ENCODE data around the gene LTA. TPM values are rescaled to one million over a fixed set of nuclear protein-coding genes. Genes with fewer than 3 reads are reported as not detected.

The LTA gene
- polyA plus RNA-seq, 1 donor from 2014 or later: not detected

DNA sequence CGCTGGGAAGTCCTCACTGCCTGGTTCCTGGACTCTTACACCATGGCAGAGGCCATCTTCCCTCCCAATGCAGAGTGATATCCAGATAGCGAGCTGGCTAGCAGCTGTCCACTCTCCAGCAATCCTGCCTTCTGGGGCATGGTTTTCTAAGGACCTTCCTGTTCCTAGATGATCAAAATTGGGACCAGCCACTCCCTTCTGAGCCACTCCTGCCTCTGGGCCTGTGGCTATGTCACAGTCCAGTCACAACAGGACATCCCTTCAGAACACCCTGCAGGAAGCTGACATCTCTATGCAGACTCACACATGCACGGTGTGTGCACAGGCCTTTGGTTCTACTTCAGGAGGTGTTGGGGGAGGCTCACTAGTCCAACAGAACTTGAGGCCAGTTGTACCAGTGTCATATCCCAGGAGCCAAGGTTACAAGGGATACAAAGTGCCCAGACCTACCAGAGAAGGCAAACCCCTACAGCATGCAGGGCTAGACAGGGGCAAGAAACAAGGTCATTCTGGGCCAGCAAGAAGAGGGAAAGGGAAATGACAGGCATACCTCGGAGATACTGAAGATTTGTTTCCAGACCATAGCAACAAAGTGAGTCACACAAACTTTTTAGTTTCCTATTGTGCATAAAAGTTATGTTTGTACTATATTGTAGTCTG is 46.0 kb upstream of the LTA start:
- TF ChIP-seq, protein P1, sequence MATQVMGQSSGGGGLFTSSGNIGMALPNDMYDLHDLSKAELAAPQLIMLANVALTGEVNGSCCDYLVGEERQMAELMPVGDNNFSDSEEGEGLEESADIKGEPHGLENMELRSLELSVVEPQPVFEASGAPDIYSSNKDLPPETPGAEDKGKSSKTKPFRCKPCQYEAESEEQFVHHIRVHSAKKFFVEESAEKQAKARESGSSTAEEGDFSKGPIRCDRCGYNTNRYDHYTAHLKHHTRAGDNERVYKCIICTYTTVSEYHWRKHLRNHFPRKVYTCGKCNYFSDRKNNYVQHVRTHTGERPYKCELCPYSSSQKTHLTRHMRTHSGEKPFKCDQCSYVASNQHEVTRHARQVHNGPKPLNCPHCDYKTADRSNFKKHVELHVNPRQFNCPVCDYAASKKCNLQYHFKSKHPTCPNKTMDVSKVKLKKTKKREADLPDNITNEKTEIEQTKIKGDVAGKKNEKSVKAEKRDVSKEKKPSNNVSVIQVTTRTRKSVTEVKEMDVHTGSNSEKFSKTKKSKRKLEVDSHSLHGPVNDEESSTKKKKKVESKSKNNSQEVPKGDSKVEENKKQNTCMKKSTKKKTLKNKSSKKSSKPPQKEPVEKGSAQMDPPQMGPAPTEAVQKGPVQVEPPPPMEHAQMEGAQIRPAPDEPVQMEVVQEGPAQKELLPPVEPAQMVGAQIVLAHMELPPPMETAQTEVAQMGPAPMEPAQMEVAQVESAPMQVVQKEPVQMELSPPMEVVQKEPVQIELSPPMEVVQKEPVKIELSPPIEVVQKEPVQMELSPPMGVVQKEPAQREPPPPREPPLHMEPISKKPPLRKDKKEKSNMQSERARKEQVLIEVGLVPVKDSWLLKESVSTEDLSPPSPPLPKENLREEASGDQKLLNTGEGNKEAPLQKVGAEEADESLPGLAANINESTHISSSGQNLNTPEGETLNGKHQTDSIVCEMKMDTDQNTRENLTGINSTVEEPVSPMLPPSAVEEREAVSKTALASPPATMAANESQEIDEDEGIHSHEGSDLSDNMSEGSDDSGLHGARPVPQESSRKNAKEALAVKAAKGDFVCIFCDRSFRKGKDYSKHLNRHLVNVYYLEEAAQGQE (IDR thresholded peaks at IDR 0.05; ENCODE audit: borderline replicate concordance): no peak
- H3K36me3 ChIP-seq (ENCODE audit: insufficient read depth, low read length): no peaks in the 10 kb centered on the region
- H3K4me2 ChIP-seq (ENCODE audit: low read length): no peak overlapping the region
- H3K27ac ChIP-seq (ENCODE audit: low read length): no peak overlapping the region
- H3K79me2 ChIP-seq (replicated peaks; ENCODE audit: insufficient read depth, low read length): no peaks in the 10 kb centered on the region
- H3K9me3 ChIP-seq (ENCODE audit: low read length): no peaks in the 10 kb centered on the region
- H3K4me3 ChIP-seq (ENCODE audit: low read length): no peak overlapping the region
- peaks cover 3% of the 10 kb centered on the region for H4K20me1 ChIP-seq (ENCODE audit: insufficient read depth)
- no peaks in the 10 kb centered on the region for H3K9me2 ChIP-seq (ENCODE audit: insufficient read depth, low read length)
- no peak overlapping the region for H2AFZ ChIP-seq (ENCODE audit: low read depth, low read length)
- no peak overlapping the region for H3K9ac ChIP-seq (ENCODE audit: low read length)
- no peaks in the 10 kb centered on the region for H3K27me3 ChIP-seq (ENCODE audit: insufficient read depth, low read depth, low read length)
- H3F3A ChIP-seq (ENCODE audit: insufficient read depth, low read length, poor library complexity, severe bottlenecking): peaks cover 3% of the 10 kb centered on the region

DNA sequence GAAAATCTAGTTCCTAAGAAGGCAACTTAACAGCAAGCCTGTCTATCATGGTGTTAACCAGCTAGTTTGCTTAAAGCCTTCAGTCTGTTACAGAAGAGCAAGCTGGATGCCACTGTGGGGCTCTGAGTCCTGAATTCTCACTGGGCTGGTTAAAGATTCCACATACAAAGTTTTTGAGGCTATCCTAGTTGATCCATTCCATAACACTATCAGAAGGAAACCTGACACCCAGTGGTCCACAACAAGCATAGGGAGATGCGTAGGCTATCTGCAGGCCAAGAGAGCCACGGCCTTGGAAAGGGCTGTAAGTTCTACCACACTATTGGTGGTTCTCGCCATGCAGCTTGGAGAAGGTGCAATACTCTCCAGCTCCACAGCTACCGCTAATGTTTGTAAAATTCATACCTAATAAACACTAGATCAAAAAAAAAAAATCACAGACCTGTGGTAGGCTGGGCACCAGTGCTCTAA is 43.7 kb upstream of the LTA start:
- no peaks in the 10 kb centered on the region for H3K27me3 ChIP-seq (ENCODE audit: insufficient read depth, low read depth, low read length)
- H3K9me3 ChIP-seq (ENCODE audit: low read length): no peaks in the 10 kb centered on the region
- H3F3A ChIP-seq (ENCODE audit: insufficient read depth, low read length, poor library complexity, severe bottlenecking): peaks cover 3% of the 10 kb centered on the region
- no peak overlapping the region for H3K27ac ChIP-seq (ENCODE audit: low read length)
- H4K20me1 ChIP-seq (ENCODE audit: insufficient read depth): peaks cover 3% of the 10 kb centered on the region
- no peak overlapping the region for H2AFZ ChIP-seq (ENCODE audit: low read depth, low read length)
- no peaks in the 10 kb centered on the region for H3K36me3 ChIP-seq (ENCODE audit: insufficient read depth, low read length)
- no peak overlapping the region for H3K4me2 ChIP-seq (ENCODE audit: low read length)
- H3K79me2 ChIP-seq (replicated peaks; ENCODE audit: insufficient read depth, low read length): no peaks in the 10 kb centered on the region
- H3K9ac ChIP-seq (ENCODE audit: low read length): no peak overlapping the region
- no peaks in the 10 kb centered on the region for H3K9me2 ChIP-seq (ENCODE audit: insufficient read depth, low read length)
- H3K4me3 ChIP-seq (ENCODE audit: low read length): no peak overlapping the region
- TF ChIP-seq MXI1 (conservative IDR thresholded peaks at IDR 0.05; ENCODE audit: poor library complexity, severe bottlenecking) (no peak), EP300 (conservative IDR thresholded peaks at IDR 0.05; ENCODE audit: poor library complexity, severe bottlenecking) (no peak), TAF1 (IDR thresholded peaks at IDR 0.05; ENCODE audit: low read depth) (no peak), EZH2 (IDR thresholded peaks at IDR 0.05; ENCODE audit: borderline replicate concordance, insufficient read depth, low read length, poor library complexity, severe bottlenecking) (no peak), RAD21 (conservative IDR thresholded peaks at IDR 0.05) (no peak), SMC3 (conservative IDR thresholded peaks at IDR 0.05; ENCODE audit: poor library complexity) (no peak), POLR2AphosphoS5 (IDR thresholded peaks at IDR 0.05) (no peak)
- TF ChIP-seq, protein P1 (IDR thresholded peaks at IDR 0.05; ENCODE audit: borderline replicate concordance): no peak
- TF ChIP-seq, protein P2, sequence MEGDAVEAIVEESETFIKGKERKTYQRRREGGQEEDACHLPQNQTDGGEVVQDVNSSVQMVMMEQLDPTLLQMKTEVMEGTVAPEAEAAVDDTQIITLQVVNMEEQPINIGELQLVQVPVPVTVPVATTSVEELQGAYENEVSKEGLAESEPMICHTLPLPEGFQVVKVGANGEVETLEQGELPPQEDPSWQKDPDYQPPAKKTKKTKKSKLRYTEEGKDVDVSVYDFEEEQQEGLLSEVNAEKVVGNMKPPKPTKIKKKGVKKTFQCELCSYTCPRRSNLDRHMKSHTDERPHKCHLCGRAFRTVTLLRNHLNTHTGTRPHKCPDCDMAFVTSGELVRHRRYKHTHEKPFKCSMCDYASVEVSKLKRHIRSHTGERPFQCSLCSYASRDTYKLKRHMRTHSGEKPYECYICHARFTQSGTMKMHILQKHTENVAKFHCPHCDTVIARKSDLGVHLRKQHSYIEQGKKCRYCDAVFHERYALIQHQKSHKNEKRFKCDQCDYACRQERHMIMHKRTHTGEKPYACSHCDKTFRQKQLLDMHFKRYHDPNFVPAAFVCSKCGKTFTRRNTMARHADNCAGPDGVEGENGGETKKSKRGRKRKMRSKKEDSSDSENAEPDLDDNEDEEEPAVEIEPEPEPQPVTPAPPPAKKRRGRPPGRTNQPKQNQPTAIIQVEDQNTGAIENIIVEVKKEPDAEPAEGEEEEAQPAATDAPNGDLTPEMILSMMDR (IDR thresholded peaks at IDR 0.05; ENCODE audit: poor library complexity, severe bottlenecking): no peak

Measured in neural cell (in vitro differentiated cells).